ENCODE measurements around the gene IL18RAP.

- TF ChIP-seq CTCF (IDR thresholded peaks at IDR 0.05): no peak
- TF ChIP-seq POLR2A (IDR thresholded peaks at IDR 0.05): no peak
- TF ChIP-seq EP300 (IDR thresholded peaks at IDR 0.05): no peak
Observed at GRCh38 chr2:102438111-102438510, 15.2 kb downstream of the IL18RAP start.
